ENCODE measurements around the gene EQTN.

Gene EQTN

GRCh38 chr9:27297050-27297449, at the start of gene EQTN:
Gene EQTN (minus strand): TSS chr9:27297150. CDS start chr9:27297055, 95 bp downstream.
- DNase-seq, result no peak

- DNase-seq, result no peak
These were observed 47.8 kb upstream of the EQTN start for GRCh38 chr9:27344776-27345175.

GRCh38 chr9:27341545-27342294, 44.8 kb upstream of the EQTN start:
- DNase-seq, result peak; percentile 54 to 59

GRCh38 chr9:27340961-27341511, 44.1 kb upstream of the EQTN start:
- DNase-seq, result peak; percentile 48 to 71

- no peak for DNase-seq
These were observed 43.3 kb upstream of the EQTN start for GRCh38 chr9:27340285-27340674.

- DNase-seq, result peak; percentile 47 to 79
These were observed 42.8 kb upstream of the EQTN start for GRCh38 chr9:27339661-27340284.

GRCh38 chr9:27338527-27338903, 41.6 kb upstream of the EQTN start:
- DNase-seq, result no peak

GRCh38 chr9:27337833-27338526, 41.0 kb upstream of the EQTN start:
- peak; percentile 82 to 98 for DNase-seq

GRCh38 chr9:27337236-27337635, 40.3 kb upstream of the EQTN start:
- no peak for DNase-seq

GRCh38 chr9:27336829-27337228, 39.9 kb upstream of the EQTN start:
- no peak for DNase-seq

- no peak for DNase-seq
These were observed 39.2 kb upstream of the EQTN start for GRCh38 chr9:27336126-27336525.

- DNase-seq, result peak; percentile 96 to 97
These were observed 38.1 kb upstream of the EQTN start for GRCh38 chr9:27335075-27335474.

GRCh38 chr9:27333241-27334052, 36.5 kb upstream of the EQTN start:
- peak; percentile 73 to 88 for DNase-seq

GRCh38 chr9:27331393-27331792, 34.4 kb upstream of the EQTN start:
- no peak for DNase-seq

GRCh38 chr9:27329291-27329690, 32.3 kb upstream of the EQTN start:
- no peak for DNase-seq

- no peak for DNase-seq
These were observed 31.5 kb upstream of the EQTN start for GRCh38 chr9:27328483-27328882.

- no peak for DNase-seq
These were observed 14.2 kb upstream of the EQTN start for GRCh38 chr9:27311184-27311583.

GRCh38 chr9:27310582-27310981, 13.6 kb upstream of the EQTN start:
- DNase-seq, result no peak

- no peak for DNase-seq
These were observed 11.9 kb upstream of the EQTN start for GRCh38 chr9:27308691-27309390.

- no peak for DNase-seq
These were observed 7.6 kb upstream of the EQTN start for GRCh38 chr9:27304521-27304920.

GRCh38 chr9:27303219-27303618, 6.3 kb upstream of the EQTN start:
- no peak for DNase-seq

GRCh38 chr9:27293996-27294395, 3.0 kb downstream of the EQTN start:
- no peak for DNase-seq
